NCI-H82 treated with DMSO at 0.1 percent for 48 hours (cell line): ENCODE data around the gene LDAH.

Source experiments
- DNase-seq: peaks from one replicate; lab custom pipeline; 2025; ENCODE audit not compliant: unreplicated experiment; lab: John Stamatoyannopoulos, UW

The LDAH gene

DNA sequence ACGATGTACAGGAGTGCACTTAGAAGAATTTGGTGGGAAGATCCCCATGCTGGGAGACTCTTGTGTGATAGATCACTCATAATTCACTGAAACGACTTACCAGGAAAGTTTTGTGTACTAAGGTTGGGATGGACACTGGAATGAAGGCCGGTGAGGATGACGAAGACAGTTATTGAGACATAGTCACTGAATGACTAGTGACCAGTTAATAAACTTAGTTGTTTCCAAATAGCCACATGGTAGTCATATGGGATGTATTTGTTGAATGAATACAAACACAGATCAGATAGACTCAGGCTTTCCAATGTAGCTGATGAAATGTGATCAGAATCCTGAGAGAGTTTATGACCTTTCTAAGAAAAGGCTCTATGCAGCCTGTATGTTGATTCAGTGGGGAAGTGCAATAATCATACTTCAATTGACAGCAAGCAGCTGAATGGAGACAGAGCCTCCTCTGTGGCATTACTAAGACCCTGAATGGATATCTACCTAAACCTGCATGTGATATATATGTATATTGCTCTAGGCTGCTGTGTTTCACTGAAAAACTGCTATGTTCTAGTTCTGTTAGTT is 135.6 kb downstream of the LDAH start:
- DNase-seq = no peak

DNA sequence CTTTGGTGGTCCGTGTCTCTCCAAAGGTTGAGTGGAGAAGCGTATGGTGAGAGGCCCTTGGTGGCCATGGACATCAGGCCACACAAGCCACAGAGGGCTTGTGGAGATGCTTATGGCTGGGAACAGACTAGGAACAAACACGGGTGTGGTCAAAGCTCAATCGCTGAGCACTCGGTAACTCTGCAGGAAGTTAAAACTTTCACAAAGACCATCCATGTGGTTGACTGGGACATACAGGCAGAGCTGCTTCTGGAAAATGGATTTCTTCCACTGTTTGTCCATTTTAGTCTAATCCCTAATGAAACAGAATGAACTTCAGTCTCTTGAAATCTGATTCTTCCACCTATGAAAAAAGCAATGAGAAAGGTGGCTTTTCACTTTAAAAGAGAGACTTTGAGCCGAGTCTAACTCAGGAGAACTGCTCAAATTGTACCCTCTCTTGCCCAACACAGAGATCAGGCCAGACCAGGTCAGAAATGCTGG is 138.3 kb downstream of the LDAH start:
- no peak for DNase-seq

DNA sequence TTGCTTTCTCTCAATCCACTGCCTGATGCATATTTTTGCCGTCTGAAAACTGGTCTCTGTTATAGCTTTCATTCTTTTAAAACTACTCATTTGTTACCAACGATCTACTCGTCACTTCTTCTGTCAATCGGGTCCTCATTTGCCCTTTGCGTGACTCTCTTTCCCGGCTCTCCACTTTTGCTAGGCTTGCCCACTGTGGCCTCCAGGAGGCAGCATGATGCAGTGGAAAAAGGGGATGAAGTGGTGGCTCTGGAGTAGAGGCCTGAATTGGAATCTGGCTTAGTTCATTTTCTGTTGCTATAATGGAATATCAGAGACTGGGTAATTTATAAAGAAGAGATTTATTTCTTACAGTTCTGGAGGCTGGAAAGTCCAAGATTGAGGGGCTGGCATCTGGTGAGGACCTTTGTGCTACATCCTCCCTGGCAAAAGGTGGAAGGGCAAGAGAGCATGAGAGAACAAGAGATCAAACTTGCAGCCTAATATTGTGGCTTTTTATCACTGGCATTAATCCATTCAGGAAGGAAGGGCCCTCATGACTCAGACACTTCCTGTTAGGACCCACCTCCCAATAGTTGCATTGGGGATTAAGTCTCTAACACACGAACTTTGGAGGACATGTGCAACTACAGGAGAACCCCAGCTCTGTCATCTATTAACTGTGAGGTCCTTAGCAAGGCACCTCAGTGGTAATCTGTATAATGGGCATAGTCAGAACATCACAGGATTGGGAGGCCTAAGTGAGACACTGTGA is 140.6 kb downstream of the LDAH start:
- no peak for DNase-seq

DNA sequence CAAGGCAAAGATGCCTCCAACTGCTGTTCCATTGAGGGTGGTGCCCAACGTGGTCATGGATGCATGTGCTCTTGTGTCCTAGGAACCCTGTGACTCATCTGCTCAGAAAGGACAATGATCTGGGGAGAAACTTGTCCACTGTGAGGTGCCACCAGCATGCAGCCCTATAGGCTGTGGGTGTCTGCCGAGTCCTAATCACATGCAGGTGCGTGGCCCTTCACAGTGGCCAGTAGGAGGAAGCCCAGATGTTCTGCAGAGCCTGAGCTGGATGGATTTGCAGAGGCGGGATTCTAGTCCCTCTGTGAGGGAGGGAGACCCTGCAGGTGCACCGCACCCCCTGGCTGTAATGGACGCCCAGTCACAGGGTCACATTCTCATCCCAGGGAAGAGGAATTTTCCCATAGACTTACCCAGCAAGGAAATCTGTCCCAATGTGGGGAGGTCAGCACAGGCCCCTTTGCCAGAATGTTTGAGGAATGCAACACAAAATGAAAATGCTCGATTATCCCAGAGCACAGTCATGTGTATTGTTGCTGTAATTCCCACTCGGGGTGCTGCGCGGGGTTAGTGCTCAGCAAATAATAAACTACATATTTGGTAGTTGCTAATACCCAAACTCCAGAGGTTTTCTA is 142.0 kb downstream of the LDAH start:
- no peak for DNase-seq

DNA sequence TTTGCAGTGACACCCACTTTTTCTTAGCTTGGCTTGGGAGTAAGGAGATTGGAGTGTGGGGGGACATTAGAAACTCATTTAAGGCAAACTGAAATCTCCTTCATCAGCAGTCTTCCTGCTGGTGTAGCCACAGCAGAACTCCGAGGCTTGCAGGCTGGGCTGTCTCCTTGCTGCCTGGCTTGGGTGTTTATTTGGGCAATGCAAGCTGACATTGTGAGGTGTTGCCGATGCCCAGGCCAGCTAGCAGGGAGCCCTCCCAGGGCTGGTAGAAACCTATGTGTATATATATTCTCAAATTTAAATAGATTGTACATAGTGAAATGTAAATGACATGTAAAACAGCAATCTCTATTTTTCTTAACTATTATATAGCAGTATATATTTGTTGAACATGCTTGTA is 144.1 kb downstream of the LDAH start:
- no peak for DNase-seq

DNA sequence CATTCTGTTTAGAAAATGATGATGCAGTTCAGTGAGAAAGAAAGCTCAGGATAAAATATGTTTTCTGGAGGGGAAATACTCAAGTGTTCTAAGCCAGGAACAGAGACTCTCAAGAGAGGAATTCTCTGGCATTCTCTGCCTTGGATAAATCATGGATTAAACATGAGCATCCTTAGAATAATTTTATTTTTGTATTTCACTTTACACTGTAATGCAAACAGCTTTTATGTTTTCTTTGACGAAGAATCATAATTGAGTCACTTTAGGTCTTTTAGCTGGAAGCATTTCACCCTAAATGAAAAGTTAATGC is 144.9 kb downstream of the LDAH start:
- DNase-seq = no peak

DNA sequence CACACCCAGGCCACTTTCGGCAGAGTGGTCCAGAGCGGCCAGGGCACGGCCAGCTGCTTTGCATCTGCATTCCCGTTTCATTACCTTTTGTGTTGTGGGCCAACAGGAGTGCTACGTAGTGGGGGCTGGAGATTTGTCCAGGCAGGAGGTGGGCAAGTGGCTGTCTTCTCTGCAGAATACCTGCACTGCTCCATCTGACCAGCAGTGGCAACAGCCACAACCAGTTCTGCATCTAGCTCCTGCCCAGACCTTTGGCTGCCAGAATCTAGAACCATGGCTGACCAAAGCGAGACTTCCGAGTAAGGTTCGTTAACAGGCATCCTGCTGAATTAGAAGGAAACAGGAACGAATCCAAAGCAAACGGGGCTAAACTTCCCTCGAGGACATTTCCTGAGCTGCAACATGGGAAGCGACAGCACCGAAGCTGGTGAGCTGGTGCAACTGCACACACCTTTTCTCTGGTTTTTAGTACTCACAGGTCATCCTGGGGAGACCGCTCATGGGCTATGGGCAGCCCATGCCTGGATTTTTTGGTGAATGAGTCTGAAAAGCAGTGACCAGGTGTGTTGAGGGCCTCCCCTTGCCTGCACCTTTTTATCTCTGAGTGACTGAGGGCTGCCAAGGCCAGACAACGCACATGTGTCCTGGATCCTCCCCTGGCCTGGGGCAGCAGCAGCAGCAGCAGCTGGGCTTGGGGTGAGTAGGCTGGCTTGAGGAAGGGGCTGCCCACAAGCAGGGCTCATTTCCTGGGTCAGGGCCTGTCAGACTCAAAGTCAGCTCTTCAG is 145.4 kb downstream of the LDAH start:
- DNase-seq = no peak

DNA sequence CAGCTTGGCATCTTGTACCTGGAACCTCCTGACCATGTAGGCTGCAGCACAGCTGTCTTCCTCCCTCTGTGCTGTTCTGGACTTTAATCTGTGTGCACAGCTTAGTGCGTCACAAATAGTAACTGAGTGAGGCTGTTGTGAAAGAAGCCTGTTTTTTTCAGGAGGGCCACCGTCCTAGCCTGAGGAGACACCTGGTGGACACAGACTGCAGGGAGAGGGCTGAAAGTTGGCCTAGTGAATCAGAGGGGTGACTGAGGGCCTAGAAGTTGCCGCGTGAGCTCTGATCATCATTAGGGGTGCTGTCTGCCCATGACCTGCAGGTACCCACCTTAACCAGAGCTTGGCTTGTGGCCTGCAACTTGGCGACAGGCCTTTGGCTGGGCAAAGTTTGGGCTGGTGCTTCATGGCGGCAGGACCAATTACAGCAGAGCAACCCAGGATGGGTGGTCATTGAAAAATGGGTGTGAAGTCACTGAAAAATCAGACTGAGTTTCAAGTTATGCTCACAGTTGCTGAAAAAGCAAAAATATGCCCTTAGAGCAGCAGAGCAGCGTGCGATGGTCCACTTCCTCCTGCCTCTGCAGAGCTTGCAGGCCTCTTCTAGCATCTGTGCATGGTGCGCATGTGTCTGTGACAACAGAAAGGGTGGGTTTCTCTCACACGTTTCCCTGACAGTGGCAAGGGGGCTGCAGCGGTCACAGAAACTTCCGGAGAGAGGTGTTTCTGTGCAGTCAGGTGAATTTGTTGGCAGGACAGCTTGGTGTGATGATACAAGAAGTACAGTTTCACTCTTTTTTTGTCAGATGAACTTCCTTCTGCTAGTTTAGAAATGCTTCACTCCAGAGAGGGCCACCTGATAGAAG is 146.3 kb downstream of the LDAH start:
- DNase-seq = no peak

DNA sequence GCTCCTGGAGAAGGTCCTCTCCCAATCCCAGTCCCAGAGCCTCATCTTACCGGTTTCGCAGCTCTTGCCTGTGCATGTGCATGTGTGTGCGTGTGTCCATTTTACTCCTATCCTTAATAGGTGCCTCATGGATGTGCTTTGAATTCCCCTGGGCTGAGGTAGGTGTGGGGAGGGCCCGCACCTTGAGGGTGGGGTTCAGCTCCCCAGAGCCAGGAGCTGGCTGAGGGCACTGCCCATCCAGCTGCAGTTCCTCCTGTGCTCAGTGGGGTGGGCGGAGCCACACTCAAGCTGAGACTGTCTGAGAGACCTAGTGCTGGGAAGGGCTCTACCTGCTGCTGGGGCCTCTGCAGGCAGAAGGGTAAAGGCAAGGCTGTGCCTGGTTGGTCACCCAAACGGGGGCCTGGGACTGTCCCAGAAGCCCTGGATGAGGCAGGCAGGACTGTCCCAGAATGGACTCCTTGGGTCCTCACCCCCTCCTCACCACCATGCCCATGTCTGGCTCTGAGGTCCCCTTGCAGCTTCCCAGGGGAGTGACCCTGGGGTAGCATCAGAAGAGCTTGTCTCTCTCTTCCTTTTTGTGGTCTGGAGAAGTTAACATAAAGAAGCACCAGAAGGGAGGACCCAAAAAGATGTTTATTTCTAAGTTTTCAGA is 147.1 kb downstream of the LDAH start:
- no peak for DNase-seq

DNA sequence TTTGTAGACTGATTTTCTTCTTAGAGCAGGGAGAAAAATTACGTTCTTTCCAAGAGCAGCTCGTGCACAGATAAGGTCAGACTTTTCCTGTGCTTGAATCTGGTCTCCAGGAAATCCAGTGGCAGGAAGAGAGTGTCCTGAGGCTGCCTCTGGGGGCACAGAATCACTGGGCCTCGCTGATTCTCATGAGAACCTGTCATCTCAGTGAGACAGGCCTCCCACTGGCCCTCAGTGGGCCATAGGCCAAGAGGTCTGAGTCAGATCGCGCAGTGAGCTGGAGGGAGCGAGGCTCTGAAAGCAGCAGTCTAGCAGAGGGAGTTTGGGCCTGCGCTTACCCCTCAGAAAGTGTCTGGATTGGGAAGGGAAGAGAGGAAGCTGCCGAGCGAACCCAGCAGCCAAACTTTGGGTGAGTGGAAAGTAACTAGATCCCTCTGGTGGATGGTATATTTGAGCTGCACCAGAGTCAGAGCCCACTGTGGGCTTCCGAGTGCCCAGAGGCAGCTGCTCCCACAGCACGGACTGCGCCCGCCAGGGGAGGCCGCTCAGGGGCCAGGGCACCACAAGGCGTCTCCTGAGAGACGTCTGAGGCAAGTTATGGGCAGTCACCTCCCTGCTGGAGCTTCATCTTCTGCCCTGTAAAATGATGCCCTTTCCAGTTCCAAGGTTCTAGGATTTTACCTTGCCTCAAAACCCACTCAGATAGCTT is 147.8 kb downstream of the LDAH start:
- no peak for DNase-seq

DNA sequence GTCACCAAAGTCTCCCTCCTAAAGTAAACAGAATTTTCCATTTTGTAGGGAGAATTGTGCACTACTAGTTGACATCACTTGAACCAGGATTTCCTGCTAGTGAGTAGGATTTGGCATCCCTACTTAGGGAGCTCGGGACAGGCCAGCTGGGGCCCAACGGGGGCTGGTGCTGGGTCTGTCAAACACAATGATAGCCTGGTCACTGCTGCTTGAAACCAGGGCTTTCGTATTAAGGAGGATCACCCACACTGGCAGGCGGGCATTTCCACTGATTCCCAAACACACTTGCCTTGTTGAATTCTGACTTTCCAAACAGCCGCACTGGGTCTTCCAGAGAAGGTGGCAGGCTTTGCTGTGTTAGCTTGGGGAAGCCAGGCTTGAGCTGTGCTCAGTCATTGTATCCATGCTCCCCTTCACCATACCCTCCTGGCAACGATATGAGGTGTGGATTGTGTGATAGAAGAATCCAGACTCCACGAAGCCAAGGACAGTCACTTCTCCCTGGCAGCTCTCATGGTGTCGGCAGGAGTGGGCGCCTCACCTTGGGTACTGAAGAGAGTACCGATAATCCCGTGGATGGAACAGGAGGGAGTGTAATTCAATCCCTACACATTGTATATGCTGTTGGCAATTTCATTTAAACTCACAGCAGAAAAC is 148.5 kb downstream of the LDAH start:
- no peak for DNase-seq

DNA sequence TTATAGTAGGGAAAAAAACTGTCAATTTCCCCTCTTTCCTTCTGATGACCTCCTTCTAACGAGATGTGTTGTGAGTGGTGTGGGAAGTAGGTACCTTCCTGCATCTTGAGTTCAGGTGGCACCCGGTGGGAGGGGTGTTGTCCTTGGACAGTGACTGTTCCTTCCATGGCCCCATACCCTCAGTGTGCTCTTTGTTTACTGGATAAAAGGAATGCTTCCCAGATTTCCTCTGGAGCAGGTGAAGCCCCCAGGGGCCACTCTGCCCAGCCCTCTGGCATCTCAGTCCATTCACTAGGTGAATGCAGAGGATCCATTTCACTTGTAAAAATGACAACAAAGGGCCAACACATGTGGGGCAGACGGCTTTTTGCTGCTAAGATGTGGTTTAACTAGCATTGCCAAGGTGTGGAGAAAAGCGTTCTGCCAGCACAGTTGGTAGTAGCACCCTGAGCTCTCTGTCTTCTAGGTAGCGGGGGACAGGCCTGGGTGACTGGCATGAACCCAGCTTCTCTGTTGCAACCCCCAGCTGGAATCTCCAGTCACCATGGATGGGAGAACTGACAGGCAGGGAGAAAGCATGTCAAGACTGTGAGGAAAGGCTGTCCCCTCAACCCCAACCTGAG is 149.1 kb downstream of the LDAH start:
- no peak for DNase-seq

DNA sequence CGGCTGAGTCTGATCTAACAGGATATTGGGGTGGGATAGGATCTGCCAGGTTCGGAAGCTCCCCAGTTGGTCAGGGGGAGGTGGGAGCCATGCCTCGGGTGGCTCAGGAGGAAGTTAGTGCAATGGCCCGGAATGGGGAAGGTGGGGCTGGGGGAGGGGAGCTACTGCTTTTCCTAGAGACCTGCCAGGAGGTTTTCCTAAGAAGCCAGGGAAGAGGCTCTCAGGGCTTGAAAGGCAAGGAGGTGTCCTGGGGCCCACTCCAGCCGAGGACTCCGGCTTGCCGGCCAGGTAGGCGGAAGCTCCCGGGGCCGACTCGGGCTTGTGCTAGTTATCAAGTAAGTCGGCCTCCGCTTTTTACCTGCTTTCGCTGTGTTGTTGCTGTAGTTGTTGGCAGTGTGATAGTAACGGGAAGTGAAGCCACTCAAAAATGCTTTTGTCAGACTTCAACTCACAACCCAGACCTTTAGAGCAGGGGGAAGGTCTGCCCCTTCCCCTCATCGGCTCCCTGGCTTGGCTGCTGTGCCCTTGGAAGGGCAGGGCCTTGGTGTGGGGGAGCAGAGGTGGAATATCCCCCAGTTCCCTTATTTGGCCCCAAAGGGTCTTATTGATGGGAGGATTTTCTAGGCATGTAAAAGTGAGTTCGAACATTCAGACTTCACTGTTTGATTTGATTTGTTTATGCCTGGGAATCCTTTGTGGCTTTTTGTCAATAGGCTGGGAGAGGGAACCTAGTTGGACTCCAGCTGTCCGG is 150.5 kb downstream of the LDAH start:
- no peak for DNase-seq

DNA sequence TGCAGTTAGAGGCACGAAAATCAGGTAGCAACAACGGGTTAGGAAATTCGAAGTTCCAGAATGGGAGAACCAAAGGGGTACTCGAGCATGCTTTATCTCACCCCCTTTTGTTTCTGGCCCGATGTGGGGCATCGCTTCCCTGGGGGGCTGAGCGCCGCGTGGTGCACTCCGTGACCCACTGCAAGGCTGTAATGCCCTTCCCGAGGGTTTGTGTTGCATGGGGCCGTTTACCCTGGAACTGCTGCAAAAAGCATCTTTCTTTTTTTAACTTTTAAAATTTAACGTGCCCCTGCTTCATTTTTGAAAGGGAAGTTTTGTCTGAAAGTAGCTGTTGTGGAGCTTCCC is 151.2 kb downstream of the LDAH start:
- no peak for DNase-seq

DNA sequence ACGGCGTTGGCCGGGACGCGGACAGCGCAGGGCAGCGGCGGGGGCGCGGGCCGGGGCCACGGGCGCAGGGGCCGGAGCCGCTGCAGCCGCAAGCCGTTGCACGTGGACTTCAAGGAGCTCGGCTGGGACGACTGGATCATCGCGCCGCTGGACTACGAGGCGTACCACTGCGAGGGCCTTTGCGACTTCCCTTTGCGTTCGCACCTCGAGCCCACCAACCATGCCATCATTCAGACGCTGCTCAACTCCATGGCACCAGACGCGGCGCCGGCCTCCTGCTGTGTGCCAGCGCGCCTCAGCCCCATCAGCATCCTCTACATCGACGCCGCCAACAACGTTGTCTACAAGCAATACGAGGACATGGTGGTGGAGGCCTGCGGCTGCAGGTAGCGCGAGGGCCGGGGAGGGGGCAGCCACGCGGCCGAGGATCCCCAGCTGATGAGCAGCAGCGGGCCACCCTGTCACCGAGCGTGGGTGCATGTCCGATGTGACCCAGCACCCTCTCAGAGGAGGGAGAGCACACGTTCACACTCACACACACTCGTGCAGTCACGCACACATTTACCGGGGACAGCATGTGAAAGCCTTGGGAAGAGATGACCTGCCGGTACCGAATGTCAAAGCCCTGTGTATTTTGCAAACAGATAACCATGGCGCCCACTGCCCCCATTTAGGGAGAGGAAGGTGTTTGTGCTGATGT is 151.7 kb downstream of the LDAH start:
- DNase-seq = no peak

DNA sequence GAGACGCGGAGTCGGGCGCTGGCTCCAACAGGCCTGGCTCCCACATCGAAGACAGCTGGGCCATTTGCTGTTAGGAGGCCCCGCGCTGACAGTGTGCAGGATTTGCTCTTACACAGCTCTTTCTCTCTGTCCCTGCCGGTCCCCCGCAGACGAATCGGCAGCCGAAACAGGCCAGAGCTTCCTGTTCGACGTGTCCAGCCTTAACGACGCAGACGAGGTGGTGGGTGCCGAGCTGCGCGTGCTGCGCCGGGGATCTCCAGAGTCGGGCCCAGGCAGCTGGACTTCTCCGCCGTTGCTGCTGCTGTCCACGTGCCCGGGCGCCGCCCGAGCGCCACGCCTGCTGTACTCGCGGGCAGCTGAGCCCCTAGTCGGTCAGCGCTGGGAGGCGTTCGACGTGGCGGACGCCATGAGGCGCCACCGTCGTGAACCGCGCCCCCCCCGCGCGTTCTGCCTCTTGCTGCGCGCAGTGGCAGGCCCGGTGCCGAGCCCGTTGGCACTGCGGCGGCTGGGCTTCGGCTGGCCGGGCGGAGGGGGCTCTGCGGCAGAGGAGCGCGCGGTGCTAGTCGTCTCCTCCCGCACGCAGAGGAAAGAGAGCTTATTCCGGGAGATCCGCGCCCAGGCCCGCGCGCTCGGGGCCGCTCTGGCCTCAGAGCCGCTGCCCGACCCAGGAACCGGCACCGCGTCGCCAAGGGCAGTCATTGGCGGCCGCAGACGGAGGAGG is 152.4 kb downstream of the LDAH start:
- DNase-seq = no peak
